H1 (cell line): Measurements from ENCODE around the gene C1orf174. TPM values are rescaled to one million over a fixed set of nuclear protein-coding genes. Genes with fewer than 3 reads are reported as not detected.

Experiments used
- CREB1 ChIP-seq: IDR thresholded peaks from 2 replicates; pipeline ENCODE4 v1.6.1; 2012; ENCODE audit warnings: inconsistent platforms
- POLR2A ChIP-seq, 2 experiments: IDR thresholded peaks; 1 replicate in 1 of 2; 2 replicates in 1 of 2; pipeline ENCODE4 v1.6.1; 2011; ENCODE audit warnings: low read depth in 2 of 2, low read length in 2 of 2, mild to moderate bottlenecking in 2 of 2; ENCODE audit errors: control extremely low read depth in 1 of 2
- TBP ChIP-seq: IDR thresholded peaks from 2 replicates; pipeline ENCODE4 v1.6.1; 2011; ENCODE audit warnings: low read depth, low read length, improper control_type of control experiment
- TEAD4 ChIP-seq: IDR thresholded peaks from 2 replicates; pipeline ENCODE4 v1.6.1; 2012; ENCODE audit warnings: low read depth, low read length, inconsistent platforms, mixed read lengths
- polyA plus RNA-seq, 7 experiments: library from polyadenylated mRNA; depleted of rRNA in 3 of 7; stranded (reverse) in 5 of 7; unstranded in 2 of 7; fragments of >200 nt in 5 of 7; fragments of 200-250 nt in 2 of 7; gene quantifications; 1 replicate in 5 of 7; 2 replicates in 1 of 7; 4 replicates in 1 of 7; pipeline versions ENCODE4 v1.2.1 to v1.2.3, GENCODE V29; 2011 to 2013; ENCODE audit warnings: missing spikeins in 2 of 7, mixed read lengths in 2 of 7
- total RNA-seq: library from RNA; stranded (reverse); fragmentation: NEBNext Ultra II Directional; extraction: Animal tissue kit (Norgen Biotek cat#: 25700); gene quantifications from 2 replicates; pipeline ENCODE4 v1.2.1, GENCODE V29; 2021
- TF ChIP-seq, protein P1 (sequence below): fragments of 300-600 bp; sonication (generic); IDR thresholded peaks from 2 replicates; pipeline ENCODE4 v1.7.1; 2012; ENCODE audit warnings: low read length, moderate library complexity, mild to moderate bottlenecking, inconsistent platforms; ENCODE audit not compliant: insufficient replicate concordance

Gene C1orf174
- total and polyA plus RNA-seq, 2 of the 8 experiments (the other 6 are each of a cell fraction or from before 2014, with no cell fraction given) = 28.4 to 32.4 TPM

DNA sequence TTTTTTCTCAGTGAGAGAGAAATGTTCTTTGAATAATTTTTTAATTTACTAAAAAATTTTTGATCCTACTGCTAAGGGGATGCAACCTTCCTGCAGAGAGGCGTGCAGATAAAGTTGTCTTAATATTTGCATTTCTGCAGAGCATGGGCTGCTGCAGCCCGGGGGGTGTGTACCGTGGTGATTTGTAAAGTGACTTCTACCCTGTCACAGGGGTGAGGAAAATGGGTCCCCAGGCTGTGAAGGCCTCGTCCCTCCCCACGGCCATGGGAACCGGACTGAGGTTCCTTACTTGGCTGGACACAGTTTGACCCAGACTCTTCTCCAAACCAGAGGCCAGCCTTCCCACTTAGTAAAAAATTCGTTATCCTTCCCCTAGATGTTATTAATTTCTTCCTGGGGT is 9.5 kb upstream of the C1orf174 start (continued):
- TF ChIP-seq, protein P1, sequence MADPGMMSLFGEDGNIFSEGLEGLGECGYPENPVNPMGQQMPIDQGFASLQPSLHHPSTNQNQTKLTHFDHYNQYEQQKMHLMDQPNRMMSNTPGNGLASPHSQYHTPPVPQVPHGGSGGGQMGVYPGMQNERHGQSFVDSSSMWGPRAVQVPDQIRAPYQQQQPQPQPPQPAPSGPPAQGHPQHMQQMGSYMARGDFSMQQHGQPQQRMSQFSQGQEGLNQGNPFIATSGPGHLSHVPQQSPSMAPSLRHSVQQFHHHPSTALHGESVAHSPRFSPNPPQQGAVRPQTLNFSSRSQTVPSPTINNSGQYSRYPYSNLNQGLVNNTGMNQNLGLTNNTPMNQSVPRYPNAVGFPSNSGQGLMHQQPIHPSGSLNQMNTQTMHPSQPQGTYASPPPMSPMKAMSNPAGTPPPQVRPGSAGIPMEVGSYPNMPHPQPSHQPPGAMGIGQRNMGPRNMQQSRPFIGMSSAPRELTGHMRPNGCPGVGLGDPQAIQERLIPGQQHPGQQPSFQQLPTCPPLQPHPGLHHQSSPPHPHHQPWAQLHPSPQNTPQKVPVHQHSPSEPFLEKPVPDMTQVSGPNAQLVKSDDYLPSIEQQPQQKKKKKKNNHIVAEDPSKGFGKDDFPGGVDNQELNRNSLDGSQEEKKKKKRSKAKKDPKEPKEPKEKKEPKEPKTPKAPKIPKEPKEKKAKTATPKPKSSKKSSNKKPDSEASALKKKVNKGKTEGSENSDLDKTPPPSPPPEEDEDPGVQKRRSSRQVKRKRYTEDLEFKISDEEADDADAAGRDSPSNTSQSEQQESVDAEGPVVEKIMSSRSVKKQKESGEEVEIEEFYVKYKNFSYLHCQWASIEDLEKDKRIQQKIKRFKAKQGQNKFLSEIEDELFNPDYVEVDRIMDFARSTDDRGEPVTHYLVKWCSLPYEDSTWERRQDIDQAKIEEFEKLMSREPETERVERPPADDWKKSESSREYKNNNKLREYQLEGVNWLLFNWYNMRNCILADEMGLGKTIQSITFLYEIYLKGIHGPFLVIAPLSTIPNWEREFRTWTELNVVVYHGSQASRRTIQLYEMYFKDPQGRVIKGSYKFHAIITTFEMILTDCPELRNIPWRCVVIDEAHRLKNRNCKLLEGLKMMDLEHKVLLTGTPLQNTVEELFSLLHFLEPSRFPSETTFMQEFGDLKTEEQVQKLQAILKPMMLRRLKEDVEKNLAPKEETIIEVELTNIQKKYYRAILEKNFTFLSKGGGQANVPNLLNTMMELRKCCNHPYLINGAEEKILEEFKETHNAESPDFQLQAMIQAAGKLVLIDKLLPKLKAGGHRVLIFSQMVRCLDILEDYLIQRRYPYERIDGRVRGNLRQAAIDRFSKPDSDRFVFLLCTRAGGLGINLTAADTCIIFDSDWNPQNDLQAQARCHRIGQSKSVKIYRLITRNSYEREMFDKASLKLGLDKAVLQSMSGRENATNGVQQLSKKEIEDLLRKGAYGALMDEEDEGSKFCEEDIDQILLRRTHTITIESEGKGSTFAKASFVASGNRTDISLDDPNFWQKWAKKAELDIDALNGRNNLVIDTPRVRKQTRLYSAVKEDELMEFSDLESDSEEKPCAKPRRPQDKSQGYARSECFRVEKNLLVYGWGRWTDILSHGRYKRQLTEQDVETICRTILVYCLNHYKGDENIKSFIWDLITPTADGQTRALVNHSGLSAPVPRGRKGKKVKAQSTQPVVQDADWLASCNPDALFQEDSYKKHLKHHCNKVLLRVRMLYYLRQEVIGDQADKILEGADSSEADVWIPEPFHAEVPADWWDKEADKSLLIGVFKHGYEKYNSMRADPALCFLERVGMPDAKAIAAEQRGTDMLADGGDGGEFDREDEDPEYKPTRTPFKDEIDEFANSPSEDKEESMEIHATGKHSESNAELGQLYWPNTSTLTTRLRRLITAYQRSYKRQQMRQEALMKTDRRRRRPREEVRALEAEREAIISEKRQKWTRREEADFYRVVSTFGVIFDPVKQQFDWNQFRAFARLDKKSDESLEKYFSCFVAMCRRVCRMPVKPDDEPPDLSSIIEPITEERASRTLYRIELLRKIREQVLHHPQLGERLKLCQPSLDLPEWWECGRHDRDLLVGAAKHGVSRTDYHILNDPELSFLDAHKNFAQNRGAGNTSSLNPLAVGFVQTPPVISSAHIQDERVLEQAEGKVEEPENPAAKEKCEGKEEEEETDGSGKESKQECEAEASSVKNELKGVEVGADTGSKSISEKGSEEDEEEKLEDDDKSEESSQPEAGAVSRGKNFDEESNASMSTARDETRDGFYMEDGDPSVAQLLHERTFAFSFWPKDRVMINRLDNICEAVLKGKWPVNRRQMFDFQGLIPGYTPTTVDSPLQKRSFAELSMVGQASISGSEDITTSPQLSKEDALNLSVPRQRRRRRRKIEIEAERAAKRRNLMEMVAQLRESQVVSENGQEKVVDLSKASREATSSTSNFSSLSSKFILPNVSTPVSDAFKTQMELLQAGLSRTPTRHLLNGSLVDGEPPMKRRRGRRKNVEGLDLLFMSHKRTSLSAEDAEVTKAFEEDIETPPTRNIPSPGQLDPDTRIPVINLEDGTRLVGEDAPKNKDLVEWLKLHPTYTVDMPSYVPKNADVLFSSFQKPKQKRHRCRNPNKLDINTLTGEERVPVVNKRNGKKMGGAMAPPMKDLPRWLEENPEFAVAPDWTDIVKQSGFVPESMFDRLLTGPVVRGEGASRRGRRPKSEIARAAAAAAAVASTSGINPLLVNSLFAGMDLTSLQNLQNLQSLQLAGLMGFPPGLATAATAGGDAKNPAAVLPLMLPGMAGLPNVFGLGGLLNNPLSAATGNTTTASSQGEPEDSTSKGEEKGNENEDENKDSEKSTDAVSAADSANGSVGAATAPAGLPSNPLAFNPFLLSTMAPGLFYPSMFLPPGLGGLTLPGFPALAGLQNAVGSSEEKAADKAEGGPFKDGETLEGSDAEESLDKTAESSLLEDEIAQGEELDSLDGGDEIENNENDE = no peak
- TF ChIP-seq POLR2A (IDR thresholded peaks at IDR 0.05; ENCODE audit: control extremely low read depth in 1 of 2, low read depth in 2 of 2, low read length in 2 of 2) = no peak
- TF ChIP-seq TBP = no peak
- TF ChIP-seq CREB1 = no peak
- no peak for TF ChIP-seq TEAD4
- TF ChIP-seq, all 59 proteins: peak for 0
